Measurements from ENCODE around the gene SRC.

SRC gene

GRCh38 chr20:37315021-37315451, 30.9 kb upstream of the SRC start:
- no peak for DNase-seq (ENCODE audit: low read depth in 1 of 2, low spot score in 1 of 2)

- no peak for DNase-seq (ENCODE audit: low read depth in 1 of 2, low spot score in 1 of 2)
These were observed 30.4 kb upstream of the SRC start for GRCh38 chr20:37315452-37316110.

GRCh38 chr20:37316116-37316774, 29.7 kb upstream of the SRC start:
- no peak for DNase-seq (ENCODE audit: low read depth in 1 of 2, low spot score in 1 of 2)

- no peak for DNase-seq (ENCODE audit: low read depth in 1 of 2, low spot score in 1 of 2)
These were observed 29.2 kb upstream of the SRC start for GRCh38 chr20:37316775-37317170.

GRCh38 chr20:37317316-37317715, 28.6 kb upstream of the SRC start:
- no peak for DNase-seq (ENCODE audit: low read depth in 1 of 2, low spot score in 1 of 2)

- DNase-seq (ENCODE audit: low read depth in 1 of 2, low spot score in 1 of 2): no peak
These were observed 27.8 kb upstream of the SRC start for GRCh38 chr20:37317994-37318640.

GRCh38 chr20:37319151-37319671, 26.7 kb upstream of the SRC start:
- DNase-seq (ENCODE audit: low read depth in 1 of 2, low spot score in 1 of 2): no peak

GRCh38 chr20:37323985-37324384, 22.0 kb upstream of the SRC start:
- DNase-seq (ENCODE audit: low read depth in 1 of 2, low spot score in 1 of 2): no peak

- no peak for DNase-seq (ENCODE audit: low read depth in 1 of 2, low spot score in 1 of 2)
These were observed 20.7 kb upstream of the SRC start for GRCh38 chr20:37325206-37325605.

- no peak for DNase-seq (ENCODE audit: low read depth in 1 of 2, low spot score in 1 of 2)
These were observed 19.3 kb upstream of the SRC start for GRCh38 chr20:37326666-37327065.

- no peak for DNase-seq (ENCODE audit: low read depth in 1 of 2, low spot score in 1 of 2)
These were observed 18.2 kb upstream of the SRC start for GRCh38 chr20:37327748-37328147.

GRCh38 chr20:37328149-37328945, 17.6 kb upstream of the SRC start:
- DNase-seq (ENCODE audit: low read depth in 1 of 2, low spot score in 1 of 2): no peak

GRCh38 chr20:37329481-37330165, 16.3 kb upstream of the SRC start:
- no peak for DNase-seq (ENCODE audit: low read depth in 1 of 2, low spot score in 1 of 2)

- no peak for DNase-seq (ENCODE audit: low read depth in 1 of 2, low spot score in 1 of 2)
These were observed 15.6 kb upstream of the SRC start for GRCh38 chr20:37330316-37330715.

- no peak for DNase-seq (ENCODE audit: low read depth in 1 of 2, low spot score in 1 of 2)
These were observed 14.7 kb upstream of the SRC start for GRCh38 chr20:37331060-37331857.

- DNase-seq (ENCODE audit: low read depth in 1 of 2, low spot score in 1 of 2): no peak
These were observed 12.7 kb upstream of the SRC start for GRCh38 chr20:37333130-37333847.

GRCh38 chr20:37333848-37334318, 12.1 kb upstream of the SRC start:
- no peak for DNase-seq (ENCODE audit: low read depth in 1 of 2, low spot score in 1 of 2)

GRCh38 chr20:37334450-37334849, 11.5 kb upstream of the SRC start:
- no peak for DNase-seq (ENCODE audit: low read depth in 1 of 2, low spot score in 1 of 2)

GRCh38 chr20:37335642-37336368, 10.1 kb upstream of the SRC start:
- DNase-seq (ENCODE audit: low read depth in 1 of 2, low spot score in 1 of 2): no peak

Measured in activated CD4-positive, alpha-beta T cell treated with anti-CD3 and anti-CD28 coated beads, Interleukin-2, amount 50 U/mL, for 24 hours (primary cell).